ENCODE measurements around the gene SEPTIN5. TPM values are rescaled to one million over a fixed set of nuclear protein-coding genes. Genes with fewer than 3 reads are reported as not detected.
"Not testable (repeated sequence)": the region's sequence is repeated elsewhere in the genome, so short reads cannot be mapped to it uniquely, and the experiment has no call there.

Gene SEPTIN5
- total RNA-seq, 1 donor from 2014 or later, result 0.44 TPM

DNA sequence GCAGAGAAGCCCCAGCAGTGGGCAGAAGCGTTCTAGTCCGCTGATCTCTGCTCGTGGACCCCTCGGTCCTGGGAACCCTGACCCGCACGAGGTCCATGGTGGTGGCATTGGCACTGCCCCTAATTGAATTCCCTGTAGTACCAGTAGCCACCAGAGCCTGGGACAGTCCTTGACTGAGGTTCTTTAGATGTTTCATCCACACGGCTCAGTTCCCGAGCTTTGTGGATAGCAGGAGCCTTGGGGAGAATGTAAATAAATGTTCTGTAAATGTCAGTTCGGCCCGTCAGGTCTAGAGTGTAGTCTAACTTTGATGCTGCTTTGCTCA is 39.4 kb upstream of the SEPTIN5 start:
- Mint-ChIP-seq H3K4me1 (no peaks in the 10 kb centered on the region), H3K9me3 (no peaks in the 10 kb centered on the region), H3K27ac (no peak overlapping the region), H3K36me3 (ENCODE audit: low read depth) (no peaks in the 10 kb centered on the region), H3K27me3 (peaks cover 4% of the 10 kb centered on the region), H3K4me3 (no peak overlapping the region)
- no peak for DNase-seq
- intact Hi-C loops (cut with micrococcal nuclease), result no loop called here

DNA sequence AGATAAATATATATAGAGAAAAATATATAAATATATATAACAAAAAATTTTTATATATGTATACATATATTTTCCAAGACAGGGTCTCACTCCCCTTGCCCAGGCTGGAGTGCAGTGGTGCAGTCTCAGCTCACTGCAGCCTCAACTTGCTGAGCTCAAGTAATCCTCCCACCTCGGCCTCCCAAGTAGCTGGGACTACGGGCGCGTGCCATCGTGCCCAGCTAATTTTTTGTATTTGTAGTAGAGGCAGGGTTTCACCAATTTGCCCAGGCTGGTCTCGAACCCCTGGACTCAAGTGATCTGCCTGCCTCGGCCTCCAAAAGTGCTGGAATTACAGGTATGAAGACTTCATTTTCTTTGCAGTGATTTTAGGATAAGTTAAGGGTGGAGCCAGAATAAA is 38.9 kb upstream of the SEPTIN5 start:
- no peak for DNase-seq
- H3K4me3 Mint-ChIP-seq, result no peak overlapping the region
- H3K4me1 Mint-ChIP-seq, result no peaks in the 10 kb centered on the region
- H3K36me3 Mint-ChIP-seq (ENCODE audit: low read depth), result no peaks in the 10 kb centered on the region
- no peaks in the 10 kb centered on the region for H3K9me3 Mint-ChIP-seq
- H3K27me3 Mint-ChIP-seq, result peaks cover 4% of the 10 kb centered on the region
- H3K27ac Mint-ChIP-seq, result no peak overlapping the region
- intact Hi-C loops (cut with micrococcal nuclease), result no loop called here

DNA sequence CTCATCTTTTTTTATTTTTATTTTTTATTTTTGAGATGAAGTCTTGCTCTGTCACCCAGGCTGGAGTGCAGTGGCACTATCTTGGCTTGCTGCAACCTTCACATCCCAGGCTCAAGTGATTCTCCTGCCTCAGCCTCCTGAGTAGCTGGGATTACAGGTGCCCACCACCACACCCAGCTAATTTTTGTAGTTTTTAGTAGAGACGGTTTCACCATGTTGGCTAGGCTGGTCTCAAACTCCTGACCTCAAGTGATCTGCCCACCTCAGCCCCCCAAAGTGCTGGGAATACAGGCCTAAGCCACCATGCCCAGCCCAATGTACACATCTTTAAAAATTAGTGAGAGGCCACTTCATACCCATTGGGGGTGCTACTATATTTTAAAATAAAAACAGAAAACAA is 37.9 kb upstream of the SEPTIN5 start:
- DNase-seq; H3K4me3 Mint-ChIP-seq; intact Hi-C loops (cut with micrococcal nuclease); H3K9me3 Mint-ChIP-seq; H3K27ac Mint-ChIP-seq; H3K4me1 Mint-ChIP-seq; H3K27me3 Mint-ChIP-seq; H3K36me3 Mint-ChIP-seq (ENCODE audit: low read depth): not testable (repeated sequence)

DNA sequence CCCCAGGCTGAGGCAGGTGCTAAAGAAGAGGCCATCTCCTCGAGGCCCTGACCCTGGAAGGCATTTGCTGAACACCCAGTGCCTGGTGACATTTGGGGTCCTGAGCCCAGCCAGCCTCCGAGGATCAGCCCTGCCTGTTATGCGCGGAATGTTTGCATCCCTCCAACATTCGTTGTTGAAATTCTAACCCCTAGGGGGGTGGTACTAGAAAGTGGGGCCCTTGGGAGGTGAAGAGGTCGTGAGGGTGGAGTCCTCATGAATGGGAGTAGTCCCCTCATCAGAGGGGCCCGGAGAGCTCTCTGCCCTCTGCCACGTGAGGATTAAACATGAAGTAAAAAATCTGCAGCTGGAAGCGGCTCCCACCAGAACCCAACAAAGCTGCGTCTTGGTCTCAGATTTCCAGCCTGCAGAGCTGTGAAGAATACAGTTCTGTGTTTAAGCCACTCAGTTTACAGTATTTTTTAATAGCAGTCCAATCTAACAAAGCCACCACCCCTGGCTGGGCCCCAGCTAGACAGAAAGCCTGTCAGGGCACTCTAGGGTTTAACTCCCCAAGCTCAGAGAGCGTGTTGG is 35.3 kb upstream of the SEPTIN5 start:
- no peak for DNase-seq
- peaks cover 18% of the 10 kb centered on the region for H3K27me3 Mint-ChIP-seq
- H3K4me1 Mint-ChIP-seq, result no peaks in the 10 kb centered on the region
- H3K4me3 Mint-ChIP-seq, result no peak overlapping the region
- H3K9me3 Mint-ChIP-seq, result no peaks in the 10 kb centered on the region
- intact Hi-C loops (cut with micrococcal nuclease), result loop anchor here (1.0 kb wide), 1 partner anchor 39 kb away; no protein-coding TSS in a partner anchor
- H3K27ac Mint-ChIP-seq, result no peak overlapping the region
- H3K36me3 Mint-ChIP-seq (ENCODE audit: low read depth), result no peaks in the 10 kb centered on the region

DNA sequence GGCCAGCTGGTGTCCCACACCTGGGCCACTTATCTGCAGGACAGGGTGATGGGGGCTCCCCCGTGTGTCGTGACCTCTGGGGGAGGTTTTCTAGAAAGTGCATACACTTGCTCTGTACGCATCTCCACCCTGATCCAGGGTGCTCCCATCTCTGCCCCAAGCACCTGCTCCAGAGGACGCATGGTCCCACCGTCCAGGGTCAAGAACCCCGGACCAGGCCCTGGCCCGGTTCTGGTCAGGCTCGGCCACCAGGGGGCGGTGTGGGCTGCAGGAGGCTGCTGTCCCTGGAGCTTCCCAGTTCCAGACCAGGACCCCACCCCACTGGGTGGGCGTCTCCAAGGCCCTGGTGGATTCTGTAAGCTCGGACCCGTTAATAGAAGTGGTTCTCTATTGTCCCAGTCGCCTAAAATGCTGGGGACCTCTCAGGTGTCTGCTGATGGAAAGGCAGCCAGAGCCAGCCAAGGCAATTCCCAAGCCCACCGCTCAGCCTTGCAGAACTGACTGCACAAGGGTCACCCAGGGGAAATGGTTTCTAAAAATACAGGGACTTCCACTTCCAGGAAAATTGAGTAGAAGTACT is 34.7 kb upstream of the SEPTIN5 start:
- DNase-seq, result peak; percentile 82
- Mint-ChIP-seq H3K27me3 (peaks cover 20% of the 10 kb centered on the region), H3K9me3 (no peaks in the 10 kb centered on the region), H3K4me3 (no peak overlapping the region), H3K4me1 (no peaks in the 10 kb centered on the region), H3K27ac (no peak overlapping the region), H3K36me3 (ENCODE audit: low read depth) (no peaks in the 10 kb centered on the region)
- intact Hi-C loops (cut with micrococcal nuclease), result loop anchor here (1.0 kb wide), 1 partner anchor 39 kb away; no protein-coding TSS in a partner anchor

DNA sequence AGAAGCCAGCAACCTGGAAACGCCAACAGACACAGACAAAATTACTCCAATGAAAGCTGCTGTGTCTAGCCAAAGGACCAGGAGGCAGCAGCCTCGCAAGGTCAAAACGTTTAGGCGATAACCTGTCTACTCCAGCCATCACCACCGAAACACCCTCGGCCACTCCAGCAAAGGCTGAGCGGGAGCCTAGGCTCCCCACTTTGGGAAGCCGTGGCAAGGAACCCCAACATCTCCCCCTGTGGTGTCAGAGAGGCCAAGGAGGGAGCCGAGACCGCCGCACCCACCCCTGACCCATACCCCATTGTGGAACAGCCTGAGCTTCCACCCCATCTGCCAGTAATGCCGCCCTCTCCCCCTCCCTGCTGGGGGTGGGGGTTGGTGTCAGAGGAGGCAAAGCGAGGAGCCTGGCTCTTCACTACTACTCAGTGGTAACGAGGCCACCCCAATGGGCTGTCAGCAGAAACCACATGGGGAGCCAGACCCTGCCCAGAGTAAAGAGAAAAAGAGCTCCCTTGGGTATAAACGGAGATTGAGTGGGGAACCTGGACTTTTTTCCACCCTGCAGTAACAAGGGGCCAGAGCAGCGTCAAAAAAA is 33.9 kb upstream of the SEPTIN5 start:
- intact Hi-C loops (cut with micrococcal nuclease), result no loop called here
- Mint-ChIP-seq H3K4me1 (no peaks in the 10 kb centered on the region), H3K9me3 (no peaks in the 10 kb centered on the region), H3K27ac (no peak overlapping the region), H3K27me3 (peaks cover 18% of the 10 kb centered on the region), H3K4me3 (no peak overlapping the region), H3K36me3 (ENCODE audit: low read depth) (no peaks in the 10 kb centered on the region)
- DNase-seq, result no peak

DNA sequence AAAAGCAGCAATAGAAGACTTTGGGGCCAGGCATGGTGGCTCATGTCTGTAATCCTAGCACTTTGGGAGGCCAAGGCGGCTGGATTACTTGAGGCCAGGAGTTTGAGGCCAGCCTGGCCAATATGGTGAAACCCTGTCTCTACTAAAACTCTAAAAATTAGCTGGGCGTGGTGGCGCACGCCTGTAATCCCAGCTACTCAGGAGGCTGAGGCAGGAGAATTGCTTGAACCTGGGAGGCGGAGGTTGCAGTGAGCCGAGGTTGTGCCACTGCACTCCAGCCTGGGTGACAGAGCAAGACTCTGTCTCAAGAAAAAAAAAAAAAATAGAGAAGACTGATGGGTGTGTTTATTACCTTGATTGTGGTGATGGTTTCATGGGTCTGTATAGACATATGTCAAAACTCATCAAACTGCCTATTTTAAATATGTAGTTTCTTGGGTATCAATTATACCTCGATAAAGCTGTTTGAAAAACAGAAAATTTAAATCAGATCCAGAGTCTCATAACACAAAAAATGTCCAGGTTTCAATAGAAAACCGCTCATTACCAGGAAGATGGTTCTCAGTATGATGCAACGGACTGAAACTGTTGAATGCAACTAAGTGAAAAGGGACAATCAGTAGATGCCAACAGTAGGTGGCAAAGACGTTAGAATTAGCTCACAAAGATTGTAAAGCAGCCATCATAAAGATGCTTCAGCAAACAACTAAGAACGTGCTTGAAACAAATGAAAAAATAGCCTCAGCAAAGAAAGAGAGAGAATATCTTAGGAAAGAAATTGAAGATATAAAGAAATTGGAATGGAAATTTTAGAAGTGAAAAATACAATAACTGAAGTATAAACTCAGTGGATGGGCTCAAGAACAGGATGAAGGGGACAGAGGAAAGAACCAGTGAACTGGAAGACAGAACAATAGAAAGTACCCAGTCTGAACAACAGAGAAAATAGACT is 33.1 kb upstream of the SEPTIN5 start:
- intact Hi-C loops (cut with micrococcal nuclease), result no loop called here
- H3K9me3 Mint-ChIP-seq, result no peaks in the 10 kb centered on the region
- H3K4me3 Mint-ChIP-seq, result no peak overlapping the region

DNA sequence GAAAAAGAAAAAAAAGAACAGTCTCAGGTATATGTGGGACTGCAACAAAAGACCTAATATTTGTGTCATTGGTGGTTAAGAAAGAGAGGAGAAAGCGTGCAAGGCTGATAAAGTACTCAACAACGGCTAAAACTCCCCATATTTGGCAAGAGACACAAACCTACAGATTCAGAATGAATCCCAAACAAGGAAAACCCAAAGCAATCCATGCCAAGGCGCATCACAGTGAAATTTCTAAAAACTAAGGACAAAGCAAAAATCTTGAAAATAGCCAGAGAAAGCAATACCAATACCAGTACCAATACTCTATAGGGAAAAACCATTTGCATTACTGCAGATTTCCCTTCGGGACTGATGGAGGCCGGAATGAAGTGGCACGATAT is 32.4 kb upstream of the SEPTIN5 start:
- no peak overlapping the region for H3K27ac Mint-ChIP-seq

More for the DNA sequence above, 33.1 kb upstream of the SEPTIN5 start:
- Mint-ChIP-seq H3K27me3 (peaks cover 16% of the 10 kb centered on the region), H3K27ac (no peak overlapping the region), H3K4me1 (no peaks in the 10 kb centered on the region), H3K36me3 (ENCODE audit: low read depth) (no peaks in the 10 kb centered on the region)
- no peak for DNase-seq

DNA sequence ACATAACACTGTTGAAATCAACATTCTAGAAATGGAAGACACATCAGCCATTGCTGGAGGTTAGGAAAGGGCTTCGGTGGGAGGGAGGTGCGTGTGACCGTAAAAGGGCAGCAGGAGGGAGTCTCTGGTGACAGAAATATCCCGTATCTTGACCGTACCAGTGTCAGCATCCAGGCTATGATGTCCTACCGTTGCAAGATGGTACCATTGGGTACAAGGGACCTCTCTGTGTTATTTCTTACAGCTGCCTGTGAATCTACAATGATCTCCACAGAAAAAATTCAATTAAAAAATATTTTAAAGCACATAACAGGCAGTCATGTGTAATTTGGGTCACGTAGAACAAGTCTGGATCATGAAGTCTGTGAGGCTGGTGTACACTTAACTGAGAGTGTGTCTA is 27.4 kb upstream of the SEPTIN5 start:
- Mint-ChIP-seq H3K9me3 (no peaks in the 10 kb centered on the region), H3K4me1 (no peaks in the 10 kb centered on the region), H3K27ac (no peak overlapping the region), H3K36me3 (ENCODE audit: low read depth) (no peaks in the 10 kb centered on the region), H3K27me3 (peaks cover 10% of the 10 kb centered on the region), H3K4me3 (no peak overlapping the region)
- intact Hi-C loops (cut with micrococcal nuclease), result no loop called here
- DNase-seq, result no peak

More for the DNA sequence above, 32.4 kb upstream of the SEPTIN5 start:
- peaks cover 16% of the 10 kb centered on the region for H3K27me3 Mint-ChIP-seq
- DNase-seq, result no peak
- no peaks in the 10 kb centered on the region for H3K4me1 Mint-ChIP-seq
- no peaks in the 10 kb centered on the region for H3K9me3 Mint-ChIP-seq
- no peaks in the 10 kb centered on the region for H3K36me3 Mint-ChIP-seq (ENCODE audit: low read depth)
- intact Hi-C loops (cut with micrococcal nuclease), result no loop called here
- H3K4me3 Mint-ChIP-seq, result no peak overlapping the region

DNA sequence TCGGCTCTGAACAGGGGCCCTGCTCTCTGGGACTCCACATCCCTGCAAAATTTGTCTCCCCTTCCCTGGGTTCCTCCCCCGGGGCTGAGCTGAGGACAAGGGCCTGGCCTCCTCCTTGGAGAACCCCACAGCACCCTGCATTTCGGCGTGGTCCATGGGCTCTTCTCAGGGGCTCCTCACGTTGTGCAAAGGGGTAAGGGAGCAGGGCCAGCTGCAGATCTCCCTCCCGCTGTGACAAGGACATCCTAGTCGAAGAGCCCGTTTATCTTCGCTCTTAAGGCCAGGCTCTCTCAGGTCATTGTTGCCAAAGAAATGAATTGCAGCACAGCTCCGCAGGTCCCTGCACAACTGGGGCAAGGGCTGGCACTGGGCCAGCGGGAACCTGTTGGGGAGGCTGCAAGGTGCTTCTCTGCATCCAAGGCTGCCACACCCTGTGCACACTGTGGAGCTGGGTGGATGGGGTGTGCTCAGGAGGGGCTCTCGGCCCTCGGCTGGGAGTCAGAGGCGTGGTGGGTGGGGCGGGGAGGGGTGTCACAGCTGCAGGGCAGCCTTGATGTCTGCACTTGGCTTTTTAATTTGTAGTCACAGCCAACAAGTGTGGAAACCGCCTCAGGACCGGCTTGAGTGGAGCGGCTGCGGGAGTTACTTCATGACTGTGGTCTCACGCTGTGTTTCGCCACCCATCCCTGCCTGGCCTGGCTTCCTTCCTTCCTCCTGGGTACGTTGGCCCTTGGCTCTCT is 26.6 kb upstream of the SEPTIN5 start:
- no peak overlapping the region for H3K27ac Mint-ChIP-seq
- no peaks in the 10 kb centered on the region for H3K4me1 Mint-ChIP-seq
- DNase-seq, result no peak
- no peaks in the 10 kb centered on the region for H3K9me3 Mint-ChIP-seq
- H3K4me3 Mint-ChIP-seq, result no peak overlapping the region
- H3K27me3 Mint-ChIP-seq, result peaks cover 10% of the 10 kb centered on the region
- intact Hi-C loops (cut with micrococcal nuclease), result no loop called here
- H3K36me3 Mint-ChIP-seq (ENCODE audit: low read depth), result no peaks in the 10 kb centered on the region

DNA sequence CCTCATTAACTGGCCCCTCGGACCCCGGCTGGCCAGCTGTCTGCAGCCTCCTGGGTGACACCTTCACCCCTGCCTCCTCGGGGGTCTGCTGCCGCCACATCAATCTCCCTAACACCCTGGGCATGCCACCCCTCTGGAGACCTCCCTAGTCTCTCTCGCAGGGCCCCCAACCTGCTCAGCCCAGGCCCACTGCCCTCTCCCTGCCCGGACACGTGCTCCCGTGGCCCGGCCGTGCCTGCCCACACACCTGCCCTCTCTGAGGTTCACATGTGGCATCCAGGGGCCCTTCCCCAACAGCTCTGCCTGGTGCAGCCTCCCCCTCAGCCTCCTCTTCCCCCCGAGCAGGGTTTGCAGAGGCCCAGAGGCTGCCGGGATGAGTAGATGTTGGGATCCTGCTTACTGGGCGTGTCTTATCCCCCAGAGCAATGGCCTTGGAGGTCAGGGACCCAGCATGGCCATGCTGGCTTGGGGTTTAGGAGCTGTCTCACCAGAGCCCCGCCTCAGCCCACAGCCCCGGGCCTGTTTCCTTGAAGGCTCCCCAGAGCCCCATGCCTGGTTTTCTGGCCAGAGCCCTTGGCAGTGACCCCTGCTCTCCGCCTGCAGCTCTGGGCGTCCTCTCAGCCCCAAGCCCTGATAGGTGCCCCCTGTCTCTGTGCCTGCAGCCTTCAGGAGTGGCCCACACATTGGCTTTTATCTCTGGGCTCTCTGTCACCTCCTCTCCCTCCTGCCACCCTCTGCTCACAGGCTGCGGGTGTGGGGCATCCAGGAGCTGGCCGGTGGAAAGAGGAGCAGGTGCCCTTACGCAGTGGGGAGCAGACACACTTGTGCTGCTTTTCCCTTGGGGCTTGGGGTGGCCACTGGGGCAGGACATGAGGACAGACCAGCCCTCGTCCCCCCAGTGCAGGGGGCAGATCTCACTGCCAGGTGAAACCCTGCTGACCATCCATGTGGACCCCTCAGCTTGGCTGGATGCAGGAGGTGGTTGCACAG is 25.7 kb upstream of the SEPTIN5 start:
- Mint-ChIP-seq H3K9me3 (no peaks in the 10 kb centered on the region), H3K36me3 (ENCODE audit: low read depth) (no peaks in the 10 kb centered on the region), H3K27ac (no peak overlapping the region), H3K27me3 (peaks cover 8% of the 10 kb centered on the region), H3K4me1 (no peaks in the 10 kb centered on the region), H3K4me3 (no peak overlapping the region)
- DNase-seq, result no peak
- intact Hi-C loops (cut with micrococcal nuclease), result no loop called here

DNA sequence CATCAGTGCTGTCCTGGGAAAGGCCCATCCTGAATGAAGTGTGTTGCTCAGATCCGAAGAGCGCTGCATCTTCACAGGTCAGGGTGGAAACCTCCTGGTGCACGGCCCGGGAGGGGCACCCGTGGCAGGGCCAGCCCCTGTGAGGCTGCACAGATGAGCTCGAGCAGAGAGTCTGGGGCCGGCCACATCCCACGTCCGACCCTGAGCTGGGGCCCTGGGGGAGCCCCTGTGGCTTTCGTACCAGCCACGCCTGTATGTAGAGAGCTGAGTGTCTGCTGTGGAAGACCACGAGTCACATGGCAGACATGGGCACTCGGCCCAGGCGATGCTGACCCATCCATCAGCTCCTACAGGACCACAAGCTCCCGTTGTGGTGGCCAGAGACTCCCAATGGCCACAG is 24.9 kb upstream of the SEPTIN5 start:
- Mint-ChIP-seq H3K4me1 (no peaks in the 10 kb centered on the region), H3K36me3 (ENCODE audit: low read depth) (no peaks in the 10 kb centered on the region), H3K27me3 (peaks cover 2% of the 10 kb centered on the region), H3K4me3 (no peak overlapping the region), H3K27ac (no peak overlapping the region), H3K9me3 (no peaks in the 10 kb centered on the region)
- intact Hi-C loops (cut with micrococcal nuclease), result no loop called here
- no peak for DNase-seq

All from activated CD4-positive, alpha-beta T cell treated with anti-CD3 and anti-CD28 coated beads, Interleukin-2, amount 10 ng/mL, durations not matched to agents 24 days and 14 days (primary cell).